Activated naive CD4-positive, alpha-beta T cell treated with anti-CD3 and anti-CD28 coated beads, Interleukin-2, amount 50 U/mL, for 72 hours (primary cell): Measurements from ENCODE around the gene LSAMP. TPM values are rescaled to one million over a fixed set of nuclear protein-coding genes. Genes with fewer than 3 reads are reported as not detected.
"Not testable (repeated sequence)": the region's sequence is repeated elsewhere in the genome, so short reads cannot be mapped to it uniquely, and the experiment has no call there.

Experiments
- ATAC-seq, 2 donors: fragments of 150-1000 bp; cut with Tn5 transposase; 2 replicates each; pipeline ENCODE4 v1.10.0; 2021; ENCODE audit warnings: mild to moderate bottlenecking in 2 of 2, moderate library complexity in 2 of 2
- DNase-seq, 2 donors: peaks; one replicate each; pipeline ENCODE4 v3.0.0; 2021 to 2022; ENCODE audit warnings: low spot score in 2 of 2
- H3K27ac Mint-ChIP-seq, 2 donors: one replicate each; pipeline ENCODE4 v1.8.0; 2022; ENCODE audit warnings: mild to moderate bottlenecking in 2 of 2, mixed read lengths in 2 of 2
- H3K36me3 Mint-ChIP-seq, 2 donors: one replicate each; pipeline ENCODE4 v1.8.0; 2022; ENCODE audit warnings: mixed read lengths in 2 of 2
- H3K9me3 Mint-ChIP-seq, 2 donors: one replicate each; pipeline ENCODE4 v1.8.0; 2022; ENCODE audit warnings: mixed read lengths in 2 of 2
- total RNA-seq, 2 donors: library from RNA; stranded (reverse); gene quantifications; one replicate each; pipeline ENCODE4 v1.2.3, GENCODE V29; 2022

LSAMP gene
- total RNA-seq, 2 donors from 2014 or later = not detected

DNA sequence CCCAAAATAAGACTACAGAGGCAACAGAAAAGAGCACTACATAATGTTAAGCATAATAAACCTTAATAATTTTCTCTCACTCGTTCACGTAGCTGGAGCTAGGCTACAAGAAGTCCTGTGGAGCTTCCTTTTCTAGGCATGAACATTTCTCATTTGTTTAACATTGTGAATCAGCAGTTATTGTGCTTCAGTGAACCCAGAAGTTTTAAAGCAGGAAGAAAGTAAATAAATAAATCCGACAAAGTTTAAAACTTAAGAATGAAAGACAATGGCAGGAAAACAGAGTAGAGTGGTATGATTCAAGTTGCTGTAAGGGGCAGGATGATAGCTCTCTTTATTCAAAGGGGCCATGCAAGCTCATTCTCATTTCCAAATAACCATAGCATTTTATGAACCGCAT is 191.8 kb downstream of the LSAMP start:
- ATAC-seq = no peak
- no peak for DNase-seq
- Mint-ChIP-seq H3K36me3 (no peaks in the 10 kb centered on the region), H3K9me3 (peaks cover 0 to 3% of the 10 kb centered on the region in 2 donors), H3K27ac (no peak overlapping the region)

DNA sequence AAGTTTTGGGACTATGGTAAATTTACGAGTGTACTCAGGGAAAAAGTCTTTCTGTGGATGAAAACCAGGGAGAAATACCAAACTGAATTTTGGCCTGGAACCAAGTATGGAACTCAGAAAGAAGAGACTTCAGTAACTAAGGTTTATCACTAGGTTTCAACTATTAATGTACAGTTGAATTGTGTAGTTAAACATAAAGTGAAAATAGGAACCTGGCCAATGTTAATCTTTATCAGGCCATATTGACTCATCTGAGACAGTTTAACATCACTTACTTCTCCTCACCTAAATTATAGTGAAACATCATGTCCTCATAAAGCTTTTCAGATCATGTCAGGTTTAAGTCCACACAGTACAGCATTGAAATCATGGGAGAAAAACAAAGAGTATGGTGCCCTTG is 197.7 kb downstream of the LSAMP start:
- ATAC-seq = no peak
- Mint-ChIP-seq H3K36me3 (no peaks in the 10 kb centered on the region), H3K9me3 (peaks cover 5 to 10% of the 10 kb centered on the region in 2 donors), H3K27ac (no peak overlapping the region)
- no peak for DNase-seq

DNA sequence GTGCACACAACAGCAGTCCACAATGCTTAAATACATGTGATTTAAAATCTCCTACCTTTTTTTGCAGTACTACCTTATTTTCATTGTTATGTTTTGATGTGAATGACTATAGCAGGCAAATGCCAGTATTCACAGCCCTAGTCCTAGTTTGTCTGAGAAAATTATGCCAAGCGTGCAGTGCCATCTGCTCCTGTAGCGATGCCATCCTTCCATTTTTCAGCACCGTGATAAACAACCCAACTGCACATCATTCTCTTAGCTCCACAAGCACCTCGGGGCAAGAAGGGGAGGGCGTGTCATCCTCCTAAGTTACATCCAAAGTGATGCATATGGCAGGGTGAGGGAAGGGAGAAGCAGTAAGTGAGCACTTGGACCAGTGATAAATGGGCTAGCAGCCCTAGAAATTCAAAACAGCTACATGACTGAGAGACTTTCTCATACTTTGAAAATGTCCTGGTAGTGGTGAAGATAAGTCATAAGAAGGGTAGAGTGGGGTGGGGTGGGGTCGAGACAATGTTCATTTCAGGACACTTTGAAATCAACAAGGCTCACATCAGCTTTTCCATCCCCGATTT is 198.8 kb downstream of the LSAMP start:
- Mint-ChIP-seq H3K9me3 (peaks cover 5 to 12% of the 10 kb centered on the region in 2 donors), H3K36me3 (no peaks in the 10 kb centered on the region)
- no peak for DNase-seq

DNA sequence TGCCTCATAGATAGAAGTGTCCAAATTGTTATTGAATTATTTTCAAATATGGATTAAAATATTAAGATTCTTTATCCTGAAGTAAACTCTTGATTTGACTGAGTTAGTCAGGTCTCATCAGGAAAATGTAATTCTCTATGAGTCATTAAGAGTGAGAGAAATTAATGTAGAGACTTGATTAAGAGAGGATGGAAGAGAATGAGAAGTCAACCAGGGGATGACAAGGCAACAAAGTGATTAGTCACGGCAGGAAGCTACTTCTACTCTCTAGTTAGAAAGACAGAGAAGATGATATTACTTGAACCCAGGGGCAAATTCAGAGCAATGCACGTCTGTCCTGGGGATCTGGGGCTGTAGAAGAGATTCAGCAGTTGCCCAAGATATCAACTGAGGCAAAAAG is 202.5 kb downstream of the LSAMP start:
- no peak for ATAC-seq
- no peak for DNase-seq
- Mint-ChIP-seq H3K36me3 (no peaks in the 10 kb centered on the region), H3K9me3 (peaks cover under 1 to 8% of the 10 kb centered on the region in 2 donors), H3K27ac (no peak overlapping the region)

More for the DNA sequence above, 198.8 kb downstream of the LSAMP start:
- no peak for ATAC-seq
- H3K27ac Mint-ChIP-seq = no peak overlapping the region

DNA sequence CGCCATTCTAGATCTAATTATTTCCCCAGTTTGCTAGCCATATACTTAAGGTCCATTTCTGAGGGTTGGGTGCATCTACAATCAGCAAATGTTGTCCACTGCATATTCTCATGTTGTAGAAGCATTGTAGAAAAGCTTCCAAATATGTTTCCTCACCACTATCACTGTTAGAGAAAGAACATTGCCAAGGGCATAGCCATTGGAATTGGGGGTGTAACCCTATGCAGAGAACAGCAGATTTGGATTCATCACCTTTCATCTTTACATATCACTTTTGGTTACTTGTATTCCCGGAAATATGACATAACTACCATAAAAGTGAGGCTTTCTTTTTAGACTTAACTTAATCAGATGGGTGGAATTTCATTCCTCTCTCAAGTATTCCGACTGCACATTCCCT is 203.6 kb downstream of the LSAMP start:
- no peak for ATAC-seq
- H3K36me3 Mint-ChIP-seq = no peaks in the 10 kb centered on the region
- no peak for DNase-seq
- H3K27ac Mint-ChIP-seq = no peak overlapping the region
- peaks cover 0 to 6% of the 10 kb centered on the region in 2 donors for H3K9me3 Mint-ChIP-seq

DNA sequence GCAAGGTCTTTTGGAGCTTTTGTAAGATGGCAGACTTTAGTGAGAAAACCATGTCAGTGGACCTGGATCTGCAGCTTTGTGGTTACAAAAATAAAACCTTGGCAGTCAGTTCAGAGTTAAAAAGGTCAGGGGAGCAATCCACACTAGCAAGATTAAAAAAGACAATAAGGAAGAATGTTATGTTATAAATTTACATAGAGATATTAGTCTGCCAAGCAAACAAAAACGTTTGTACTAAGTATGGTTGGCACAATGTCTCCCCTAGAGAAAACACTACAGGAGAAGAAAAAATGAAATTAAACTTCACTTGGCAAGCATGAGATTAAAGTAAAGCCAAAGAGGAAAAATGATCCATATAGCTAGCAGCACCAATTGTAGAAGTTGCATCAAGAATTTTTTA is 205.0 kb downstream of the LSAMP start:
- no peak overlapping the region for H3K27ac Mint-ChIP-seq
- peaks cover 0 to 6% of the 10 kb centered on the region in 2 donors for H3K9me3 Mint-ChIP-seq
- DNase-seq = no peak
- H3K36me3 Mint-ChIP-seq = no peaks in the 10 kb centered on the region
- no peak for ATAC-seq

DNA sequence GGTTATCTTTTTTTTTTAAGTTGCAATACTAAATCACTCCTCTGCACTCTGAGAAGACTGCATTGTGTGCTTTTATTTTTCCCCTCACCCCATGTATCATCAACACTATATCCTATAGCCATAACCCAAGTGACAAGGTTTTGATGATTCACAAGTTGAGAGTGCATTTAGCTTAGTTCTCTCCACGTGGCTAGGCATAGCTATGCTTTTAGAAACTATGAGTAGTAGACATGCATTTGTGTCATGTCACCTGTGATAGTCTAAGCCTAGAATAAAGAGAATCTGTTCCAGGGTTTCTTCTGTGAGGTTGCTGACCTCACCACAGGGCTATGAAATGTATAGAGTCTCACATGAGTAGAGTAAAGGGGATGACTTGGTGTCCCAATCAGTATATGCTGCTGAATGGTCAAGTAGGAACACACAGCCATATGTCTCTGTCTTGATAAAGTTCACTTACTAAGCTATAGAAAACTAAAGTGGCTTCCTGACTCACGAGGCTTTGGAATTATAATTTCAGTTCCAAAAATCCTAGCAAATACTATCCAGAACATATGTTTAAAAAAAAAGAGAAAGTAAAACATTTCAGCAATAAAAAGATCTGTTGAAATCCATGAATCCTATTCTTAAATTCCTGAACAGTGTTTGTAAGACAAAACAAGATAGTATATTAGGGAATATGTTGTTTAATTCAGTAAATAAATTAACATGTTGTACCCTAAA is 206.3 kb downstream of the LSAMP start:
- ATAC-seq = no peak
- H3K9me3 Mint-ChIP-seq = peaks cover 0 to 6% of the 10 kb centered on the region in 2 donors
- no peak for DNase-seq
- H3K36me3 Mint-ChIP-seq = no peaks in the 10 kb centered on the region
- no peak overlapping the region for H3K27ac Mint-ChIP-seq

DNA sequence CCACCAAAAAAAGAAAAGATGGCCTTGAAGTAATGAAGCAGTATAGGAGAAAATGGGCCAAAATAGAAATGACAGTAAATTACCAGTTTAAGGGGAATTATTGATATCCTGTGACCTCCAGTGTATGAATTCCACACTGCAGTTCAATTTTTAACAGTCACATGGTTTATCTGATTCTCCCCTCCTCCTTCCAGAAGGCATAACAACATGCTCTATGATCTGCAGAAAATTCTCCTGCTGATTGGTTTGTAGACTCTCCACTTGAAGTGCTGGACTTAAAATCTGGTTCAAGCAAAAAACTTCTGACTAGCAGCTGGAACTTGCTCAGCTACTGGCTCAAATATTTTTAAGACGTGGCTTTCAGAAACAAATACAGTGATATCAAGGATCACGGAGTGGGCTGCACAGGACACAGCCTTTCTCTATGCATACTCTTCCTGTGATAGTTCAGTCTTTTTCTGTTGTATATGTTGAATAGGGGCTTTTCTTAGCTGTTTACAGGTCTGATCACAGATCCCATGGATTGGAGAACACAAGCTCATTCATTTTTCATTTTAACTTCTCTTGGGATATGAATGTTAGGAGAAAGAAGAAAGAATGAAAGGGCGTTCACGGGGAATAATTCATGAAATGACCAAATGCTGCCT is 211.5 kb downstream of the LSAMP start:
- Mint-ChIP-seq H3K9me3 (peaks cover 0 to 5% of the 10 kb centered on the region in 2 donors), H3K27ac (no peak overlapping the region), H3K36me3 (no peaks in the 10 kb centered on the region)
- DNase-seq (no peak), ATAC-seq (no peak)

DNA sequence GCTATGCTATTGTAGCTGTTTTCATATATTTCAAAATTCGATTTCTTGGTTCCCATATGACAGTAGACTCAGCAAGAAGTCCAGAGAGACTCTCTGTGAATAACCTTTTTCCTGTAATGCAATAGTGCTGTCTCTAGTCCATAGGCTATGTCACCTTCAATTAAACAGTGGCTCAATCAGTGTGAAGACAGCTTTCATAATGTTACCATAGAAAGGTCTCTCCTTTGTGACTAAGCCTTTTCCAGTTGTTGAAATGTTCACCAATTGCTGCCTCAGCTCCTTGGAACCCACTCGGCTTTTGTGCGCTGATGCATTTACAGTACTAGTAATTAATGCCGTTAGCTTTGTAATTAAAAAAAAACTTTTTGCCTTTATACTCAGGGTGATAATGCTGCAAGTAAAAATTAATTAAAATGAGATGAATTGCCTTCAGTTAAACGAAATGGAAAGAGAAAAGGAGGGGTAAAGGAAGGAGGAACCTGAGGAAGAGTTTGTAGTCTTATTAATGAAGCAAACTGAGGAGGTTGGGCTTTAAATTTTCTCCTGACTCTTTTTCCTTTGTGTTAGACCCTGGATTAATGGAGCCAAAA is 214.8 kb downstream of the LSAMP start:
- Mint-ChIP-seq H3K36me3 (no peaks in the 10 kb centered on the region), H3K9me3 (peaks cover 5 to 9% of the 10 kb centered on the region in 2 donors), H3K27ac (no peak overlapping the region)
- no peak for DNase-seq
- no peak for ATAC-seq

DNA sequence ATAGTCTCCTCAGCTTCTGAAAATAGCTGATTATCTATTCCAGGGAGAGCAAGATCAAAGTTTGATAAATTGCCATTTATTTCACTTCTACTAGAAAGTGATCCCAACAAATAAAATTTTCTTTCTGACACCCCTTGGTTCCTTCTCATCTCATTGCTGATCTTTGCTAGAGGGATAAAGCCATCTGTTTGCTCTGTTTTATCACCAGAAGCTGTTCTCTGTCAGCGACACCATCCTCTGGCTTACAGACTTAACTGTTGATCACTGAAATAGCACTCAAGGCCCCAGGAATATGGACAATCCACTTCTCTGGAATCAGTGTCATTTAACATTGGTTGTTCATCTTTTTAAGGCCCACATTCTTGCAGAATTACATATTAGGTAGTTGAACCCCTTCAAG is 219.0 kb downstream of the LSAMP start:
- DNase-seq (no peak), ATAC-seq (no peak)
- H3K9me3 Mint-ChIP-seq = peaks cover 0 to 19% of the 10 kb centered on the region in 2 donors
- no peak overlapping the region for H3K27ac Mint-ChIP-seq
- H3K36me3 Mint-ChIP-seq = no peaks in the 10 kb centered on the region

DNA sequence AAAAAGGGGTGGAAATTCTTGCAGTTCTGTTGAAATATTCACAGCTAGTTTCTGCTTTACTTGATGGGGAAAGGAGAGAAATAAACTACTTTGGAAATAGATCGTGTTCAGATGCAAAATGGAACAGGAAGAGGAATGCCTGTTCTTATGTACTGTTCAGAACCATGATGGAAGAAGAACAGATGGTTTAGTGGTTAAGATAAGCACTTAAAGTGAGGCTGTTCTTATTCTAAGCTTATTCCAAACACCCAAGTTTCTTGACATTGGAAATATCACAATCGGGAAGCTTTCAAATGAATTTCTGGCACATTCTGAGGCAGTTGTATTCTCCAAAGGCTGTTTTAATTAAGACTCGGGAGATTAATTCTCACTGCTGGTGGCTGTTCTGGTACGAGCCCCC is 228.5 kb downstream of the LSAMP start:
- Mint-ChIP-seq H3K27ac (no peak overlapping the region), H3K36me3 (no peaks in the 10 kb centered on the region), H3K9me3 (peaks cover 4 to 6% of the 10 kb centered on the region in 2 donors)
- ATAC-seq (no peak), DNase-seq (no peak)

DNA sequence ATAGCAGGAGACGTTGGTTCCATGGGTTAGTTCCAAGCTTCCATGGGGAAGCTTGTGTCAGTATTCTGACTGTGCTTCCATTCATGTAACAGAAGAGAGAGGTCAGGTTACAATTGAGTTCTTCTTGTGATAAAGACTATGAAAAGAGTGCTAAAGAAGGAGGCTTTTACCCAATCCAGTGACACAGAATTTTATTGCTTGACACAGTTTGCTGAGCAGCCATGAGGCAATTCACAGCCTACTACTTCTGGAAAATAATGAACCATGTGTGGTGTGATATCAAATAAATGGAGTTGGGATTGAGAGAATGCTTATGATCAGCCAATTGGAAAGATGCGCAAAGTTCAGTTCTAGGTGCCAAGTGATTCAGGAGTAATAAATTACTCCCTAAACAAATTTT is 233.4 kb downstream of the LSAMP start:
- Mint-ChIP-seq H3K27ac (no peak overlapping the region), H3K36me3 (no peaks in the 10 kb centered on the region), H3K9me3 (peaks cover 7 to 14% of the 10 kb centered on the region in 2 donors)
- DNase-seq (no peak), ATAC-seq (no peak)

DNA sequence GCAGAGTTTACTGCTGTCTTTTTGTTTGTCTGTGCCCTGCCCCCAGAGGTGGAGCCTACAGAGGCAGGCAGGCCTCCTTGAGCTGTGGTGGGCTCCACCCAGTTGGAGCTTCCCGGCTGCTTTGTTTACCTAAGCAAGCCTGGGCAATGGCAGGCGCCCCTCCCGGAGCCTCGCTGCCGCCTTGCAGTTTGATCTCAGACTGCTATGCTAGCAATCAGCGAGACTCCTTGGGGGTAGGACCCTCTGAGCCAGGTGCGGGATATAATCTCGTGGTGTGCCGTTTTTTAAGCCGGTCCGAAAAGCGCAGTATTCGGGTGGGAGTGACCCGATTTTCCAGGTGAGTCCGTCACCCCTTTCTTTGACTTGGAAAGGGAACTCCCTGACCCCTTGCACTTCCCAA is 236.5 kb downstream of the LSAMP start:
- not testable (repeated sequence) for H3K36me3 Mint-ChIP-seq, ATAC-seq, DNase-seq, H3K27ac Mint-ChIP-seq
- peaks cover 7 to 14% of the 10 kb centered on the region in 2 donors for H3K9me3 Mint-ChIP-seq

DNA sequence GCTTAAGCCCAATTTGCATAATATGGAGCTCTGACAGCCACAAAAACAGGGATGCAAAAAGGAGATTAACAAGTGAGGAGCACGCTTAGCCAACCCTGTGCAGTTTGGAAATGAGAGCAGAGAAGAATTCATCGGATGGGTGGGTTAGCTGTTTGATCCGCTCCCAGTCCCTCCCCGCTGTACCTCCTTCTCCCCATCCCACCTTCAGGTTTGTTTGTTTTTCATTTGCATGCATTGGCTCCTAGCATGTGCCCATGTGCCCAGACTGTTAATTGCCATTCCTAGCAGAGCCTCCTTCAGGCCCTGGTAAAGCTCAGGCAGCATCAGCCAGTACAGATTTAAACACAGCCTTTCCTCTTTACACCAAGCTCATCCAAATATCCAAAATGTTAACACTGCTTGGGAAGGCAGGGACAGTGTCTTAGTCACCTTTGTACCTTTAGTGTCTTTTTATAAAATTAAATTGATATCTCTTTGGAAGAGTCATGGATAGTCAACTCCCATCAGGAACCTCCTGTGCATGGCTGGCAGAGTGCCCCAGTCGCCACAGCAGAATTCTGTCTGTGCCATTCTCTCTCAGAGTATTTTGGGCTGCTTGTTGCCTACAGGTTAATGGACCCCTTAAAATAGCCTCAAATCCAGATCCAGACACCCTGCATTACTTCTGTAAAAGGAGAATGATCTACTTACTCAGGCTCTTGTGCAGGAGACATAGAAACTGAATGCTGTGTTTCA is 244.2 kb downstream of the LSAMP start:
- Mint-ChIP-seq H3K27ac (no peak overlapping the region), H3K9me3 (peaks cover 10 to 15% of the 10 kb centered on the region in 2 donors), H3K36me3 (no peaks in the 10 kb centered on the region)
- ATAC-seq = no peak
- no peak for DNase-seq

DNA sequence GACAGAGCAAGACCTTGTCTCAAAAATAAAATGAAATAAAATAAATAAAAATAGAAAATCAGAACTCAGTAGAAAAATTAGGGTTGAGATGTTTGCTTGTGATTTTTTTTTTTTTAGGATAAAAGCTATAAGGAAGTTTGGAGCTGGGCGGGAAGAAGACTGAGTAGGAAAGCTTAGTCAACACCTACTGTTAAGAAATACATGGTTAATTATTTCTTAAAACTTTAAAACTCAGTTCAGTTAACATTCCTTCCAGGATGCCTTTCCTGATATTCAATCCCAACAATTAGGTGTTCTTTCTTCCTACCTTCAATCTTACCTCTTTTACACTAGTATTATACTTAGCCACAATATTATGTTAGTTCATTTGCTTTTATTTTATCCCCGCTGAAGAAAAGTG is 246.2 kb downstream of the LSAMP start:
- H3K36me3 Mint-ChIP-seq = peaks cover 0 to under 1% of the 10 kb centered on the region in 2 donors
- ATAC-seq = no peak
- peaks cover 11 to 16% of the 10 kb centered on the region in 2 donors for H3K9me3 Mint-ChIP-seq
- H3K27ac Mint-ChIP-seq = no peak overlapping the region
- DNase-seq = no peak

DNA sequence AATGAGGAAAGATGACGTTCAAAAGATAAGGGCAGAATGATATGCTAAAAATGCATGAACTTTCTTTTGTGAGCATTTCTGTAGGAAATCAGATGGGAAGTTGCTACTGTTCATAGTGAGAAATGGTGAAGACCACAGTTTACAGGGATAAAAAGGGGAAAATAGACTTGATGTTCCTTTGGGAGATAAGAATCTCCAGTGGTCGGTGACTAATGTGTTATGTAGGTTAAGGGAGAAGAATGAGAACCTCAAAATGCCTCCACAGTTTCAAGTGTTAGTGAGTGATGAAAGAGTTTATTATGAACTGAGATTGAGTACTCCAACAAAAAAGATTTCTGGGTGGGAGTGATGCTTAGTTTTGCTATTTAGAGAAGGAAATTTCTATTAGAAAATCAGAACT is 247.2 kb downstream of the LSAMP start:
- peaks cover 0 to 5% of the 10 kb centered on the region in 2 donors for H3K36me3 Mint-ChIP-seq
- ATAC-seq (no peak), DNase-seq (no peak)
- peaks cover 15 to 18% of the 10 kb centered on the region in 2 donors for H3K9me3 Mint-ChIP-seq
- no peak overlapping the region for H3K27ac Mint-ChIP-seq

DNA sequence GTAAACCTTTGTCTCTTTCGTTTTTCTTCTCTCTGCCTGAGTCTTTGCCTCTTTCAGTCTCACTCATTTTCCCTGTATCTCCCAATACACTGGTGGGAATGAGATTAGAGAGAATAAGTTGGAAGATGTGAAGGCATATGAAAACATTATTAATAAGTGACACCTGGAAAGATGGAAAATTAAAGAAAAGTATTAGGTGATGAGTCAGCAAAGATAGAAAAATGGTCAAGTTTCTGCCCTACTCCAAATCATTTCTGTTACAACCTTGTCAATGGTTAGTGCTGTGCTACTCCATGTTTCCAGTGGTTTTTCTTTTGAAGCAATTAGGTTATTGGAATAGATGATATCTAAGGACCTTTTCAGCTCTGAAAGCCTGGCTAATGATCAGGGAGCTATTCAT is 252.8 kb downstream of the LSAMP start:
- ATAC-seq (no peak), DNase-seq (no peak)
- peaks cover 11 to 12% of the 10 kb centered on the region in 2 donors for H3K9me3 Mint-ChIP-seq
- no peak overlapping the region for H3K27ac Mint-ChIP-seq
- H3K36me3 Mint-ChIP-seq = peaks cover 0 to 5% of the 10 kb centered on the region in 2 donors
